Activated naive CD8-positive, alpha-beta T cell treated with anti-CD3 and anti-CD28 coated beads, Interleukin-2, amount 10 ng/mL, durations not matched to agents 7 days and 5 days (primary cell): Measurements from ENCODE around the gene PDP2. TPM values are rescaled to one million over a fixed set of nuclear protein-coding genes. Genes with fewer than 3 reads are reported as not detected.
"Not testable (repeated sequence)": the region's sequence is repeated elsewhere in the genome, so short reads cannot be mapped to it uniquely, and the experiment has no call there.

Source experiments
- ATAC-seq: fragments of 150-1000 bp; cut with Tn5 transposase; one replicate; pipeline ENCODE4 v1.10.0; 2021; ENCODE audit warnings: low read depth, moderate library complexity
- POLR2A ChIA-PET: fragments of 350-600 bp; sonication (Branson Sonifier 250); formaldehyde crosslinking; loops from one replicate; lab custom pipeline; 2021; ENCODE audit warnings: antibody characterized with exemption; lab: Charles Lee
- DNase-seq: peaks from one replicate; pipeline ENCODE4 v3.0.0; 2021
- H3K27ac Mint-ChIP-seq: one replicate; pipeline ENCODE4 v1.8.0; 2022; ENCODE audit warnings: mild to moderate bottlenecking, mixed read lengths
- H3K27me3 Mint-ChIP-seq: one replicate; pipeline ENCODE4 v1.8.0; 2022; ENCODE audit warnings: mild to moderate bottlenecking, moderate library complexity, mixed read lengths
- H3K36me3 Mint-ChIP-seq: one replicate; pipeline ENCODE4 v1.8.0; 2021; ENCODE audit warnings: mild to moderate bottlenecking, mixed read lengths
- H3K4me1 Mint-ChIP-seq: one replicate; pipeline ENCODE4 v1.8.0; 2021; ENCODE audit warnings: mixed read lengths
- H3K4me3 Mint-ChIP-seq: one replicate; pipeline ENCODE4 v1.8.0; 2022; ENCODE audit warnings: mild to moderate bottlenecking, moderate library complexity, mixed read lengths
- H3K9me3 Mint-ChIP-seq: one replicate; pipeline ENCODE4 v1.8.0; 2021; ENCODE audit warnings: mixed read lengths
- total RNA-seq, 2 experiments: library from RNA; stranded (reverse); gene quantifications; one replicate each; pipeline ENCODE4 v1.2.3, GENCODE V29; 2021

PDP2 gene
- total RNA-seq, 2 experiments from 2014 or later: 26.6 TPM

DNA sequence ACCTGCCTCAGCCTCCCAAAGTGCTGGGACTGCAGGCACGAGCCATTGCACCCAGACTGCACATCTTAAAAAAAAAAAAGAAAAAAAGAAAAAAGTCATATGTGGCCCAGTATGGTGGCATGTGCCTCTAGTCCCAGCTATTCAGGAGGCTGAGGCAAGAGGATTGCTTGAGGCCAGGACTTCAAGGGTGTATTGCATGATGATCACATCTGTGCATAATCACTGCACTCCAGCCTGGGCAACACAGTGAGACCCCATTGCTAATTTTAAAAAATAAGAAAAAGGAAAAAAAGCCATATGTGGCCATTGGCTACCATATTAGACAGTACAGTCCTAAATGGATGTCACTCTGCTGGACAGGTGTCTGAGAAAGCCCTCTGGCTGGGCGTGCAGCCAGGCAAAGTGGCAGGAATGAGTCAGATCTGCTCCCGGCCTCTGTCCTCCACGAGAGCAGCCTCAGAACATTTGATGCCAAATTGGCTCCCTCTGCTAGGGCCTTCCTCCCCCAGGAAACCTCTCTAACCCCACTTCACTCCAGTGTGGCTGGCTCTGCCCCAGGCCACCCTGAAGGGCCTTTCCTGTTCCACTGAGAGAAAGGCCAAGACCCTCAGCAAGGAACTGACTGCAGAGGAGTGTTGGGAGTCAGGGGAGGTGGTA lies 21.4 kb upstream of the PDP2 start:
- Mint-ChIP-seq H3K27ac (no peak overlapping the region), H3K4me3 (no peak overlapping the region), H3K4me1 (no peaks in the 10 kb centered on the region), H3K36me3 (no peaks in the 10 kb centered on the region), H3K27me3 (no peaks in the 10 kb centered on the region), H3K9me3 (no peaks in the 10 kb centered on the region)
- DNase-seq (no peak), ATAC-seq (no peak)
- POLR2A ChIA-PET: interaction anchor here (0.7 kb wide), 1 partner anchor 88 kb away, joined by 6 read pairs; no protein-coding TSS in a partner anchor

DNA sequence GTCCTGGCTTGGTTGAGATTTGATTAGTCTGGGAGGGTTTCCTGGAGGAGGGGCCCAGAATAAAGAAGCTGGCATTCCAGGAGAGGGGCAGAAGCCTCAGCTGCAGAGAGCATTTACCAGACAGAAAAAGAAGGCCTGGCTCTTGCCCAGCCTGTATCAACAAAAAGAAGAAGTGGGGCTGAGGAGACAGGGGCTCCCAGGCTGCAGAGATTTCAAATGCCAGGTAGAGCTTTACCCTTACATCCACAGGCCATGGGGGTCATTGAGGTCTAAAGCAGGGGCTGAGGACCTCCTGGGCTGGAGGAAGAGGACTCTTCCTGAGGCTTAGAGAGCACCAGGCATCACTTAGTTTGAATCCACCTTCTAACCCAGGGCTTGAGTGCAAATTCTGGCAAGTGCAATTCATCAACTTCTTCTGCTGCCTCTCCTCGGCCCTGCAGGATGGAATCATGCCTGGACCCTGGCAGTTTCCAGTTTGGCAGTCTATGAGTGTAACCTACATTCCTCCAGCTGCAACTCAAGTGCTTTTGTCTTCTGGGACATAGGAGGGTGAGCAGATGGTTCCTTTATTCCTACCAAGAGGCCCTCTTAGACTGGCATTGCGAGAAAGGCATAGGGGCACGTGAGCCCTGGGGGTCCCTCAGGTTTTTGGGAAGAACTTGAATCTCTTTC lies 20.8 kb upstream of the PDP2 start:
- no peak overlapping the region for H3K4me3 Mint-ChIP-seq
- no peak for ATAC-seq
- POLR2A ChIA-PET: no interaction called here
- no peaks in the 10 kb centered on the region for H3K9me3 Mint-ChIP-seq
- H3K36me3 Mint-ChIP-seq: no peaks in the 10 kb centered on the region
- no peak for DNase-seq
- no peak overlapping the region for H3K27ac Mint-ChIP-seq
- H3K27me3 Mint-ChIP-seq: no peaks in the 10 kb centered on the region
- H3K4me1 Mint-ChIP-seq: no peaks in the 10 kb centered on the region

DNA sequence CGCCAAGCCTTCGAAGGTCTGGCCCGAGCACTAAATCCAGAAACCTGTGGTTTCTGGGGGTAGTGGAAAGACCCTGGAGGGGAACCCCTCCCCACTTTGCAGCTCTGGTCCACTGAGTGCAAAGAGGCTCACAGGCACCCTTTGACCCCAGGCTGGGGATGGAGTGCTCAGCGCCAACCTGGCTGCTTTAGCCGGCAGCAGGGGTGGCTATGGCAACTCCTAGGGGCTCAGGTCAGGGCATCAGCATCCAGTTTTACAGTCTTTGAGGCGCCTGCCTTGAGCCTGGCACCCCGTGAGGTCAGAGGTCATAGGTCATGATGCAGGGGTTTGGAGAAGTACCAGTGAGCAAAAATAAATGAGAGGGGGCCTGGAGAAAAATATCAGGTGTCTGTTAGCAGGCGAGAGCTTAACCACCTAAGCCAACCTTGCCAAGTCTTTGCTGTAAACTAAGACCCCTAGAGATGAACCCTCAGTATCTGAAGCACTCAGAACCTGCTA lies 18.2 kb upstream of the PDP2 start:
- no peaks in the 10 kb centered on the region for H3K9me3 Mint-ChIP-seq
- DNase-seq (peak; percentile 15), ATAC-seq (no peak)
- H3K27me3 Mint-ChIP-seq: no peaks in the 10 kb centered on the region
- H3K4me1 Mint-ChIP-seq: no peaks in the 10 kb centered on the region
- no peak overlapping the region for H3K4me3 Mint-ChIP-seq
- no peaks in the 10 kb centered on the region for H3K36me3 Mint-ChIP-seq
- no peak overlapping the region for H3K27ac Mint-ChIP-seq
- POLR2A ChIA-PET: no interaction called here

DNA sequence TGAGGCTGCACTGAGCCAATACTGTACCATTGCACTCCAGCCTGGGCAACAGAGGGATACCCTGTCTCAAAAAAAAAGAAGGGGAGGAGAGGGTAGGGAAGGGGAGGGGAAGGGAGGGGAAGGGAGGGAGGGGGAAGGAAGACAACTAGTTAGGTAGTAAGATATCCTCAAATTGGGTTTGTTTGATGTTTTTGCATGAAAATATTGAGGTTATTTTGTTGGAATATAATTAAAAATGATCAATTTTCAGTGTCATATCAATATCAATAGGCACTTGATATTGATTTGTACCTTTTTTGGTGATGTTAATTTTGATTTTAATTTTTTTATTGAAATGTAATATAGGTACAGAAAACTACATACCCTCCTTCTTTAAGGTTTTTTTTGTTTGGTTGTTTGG lies 16.6 kb upstream of the PDP2 start:
- H3K9me3 Mint-ChIP-seq: no peaks in the 10 kb centered on the region
- DNase-seq (no peak), ATAC-seq (no peak)
- H3K4me3 Mint-ChIP-seq: no peak overlapping the region
- POLR2A ChIA-PET: no interaction called here
- no peak overlapping the region for H3K27ac Mint-ChIP-seq
- H3K4me1 Mint-ChIP-seq: peaks cover 1% of the 10 kb centered on the region
- peaks cover 2% of the 10 kb centered on the region for H3K27me3 Mint-ChIP-seq
- H3K36me3 Mint-ChIP-seq: no peaks in the 10 kb centered on the region

DNA sequence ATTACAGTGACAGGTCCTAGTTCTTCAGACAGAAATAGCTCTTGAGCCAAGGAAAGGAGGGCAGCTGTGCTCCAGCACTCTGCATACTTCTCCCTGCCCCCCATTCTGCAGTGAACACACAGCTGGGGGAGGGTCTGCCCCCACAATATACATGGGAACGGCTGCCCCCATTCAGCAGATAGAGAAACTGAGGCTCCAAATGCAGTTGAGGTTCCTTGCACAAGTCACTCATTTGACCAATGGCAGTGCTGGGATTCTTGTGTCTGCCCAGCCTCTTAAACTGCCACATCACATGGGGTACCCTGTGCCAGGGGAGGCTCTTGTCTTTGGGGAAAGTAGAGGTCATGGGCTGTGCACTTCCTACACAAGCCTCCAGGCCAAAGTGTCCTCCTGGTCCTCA lies 10.9 kb upstream of the PDP2 start:
- H3K4me1 Mint-ChIP-seq: peaks cover 18% of the 10 kb centered on the region
- H3K36me3 Mint-ChIP-seq: no peaks in the 10 kb centered on the region
- ATAC-seq (no peak), DNase-seq (no peak)
- H3K9me3 Mint-ChIP-seq: no peaks in the 10 kb centered on the region
- no peak overlapping the region for H3K27ac Mint-ChIP-seq
- no peak overlapping the region for H3K4me3 Mint-ChIP-seq
- H3K27me3 Mint-ChIP-seq: peaks cover 2% of the 10 kb centered on the region
- POLR2A ChIA-PET: interaction anchor here (1.6 to 4.2 kb wide), 2 partner anchors 11 to 39 kb away, joined by 3 to 39 read pairs; partner anchors contain the start of genes NAE1 and PDP2

DNA sequence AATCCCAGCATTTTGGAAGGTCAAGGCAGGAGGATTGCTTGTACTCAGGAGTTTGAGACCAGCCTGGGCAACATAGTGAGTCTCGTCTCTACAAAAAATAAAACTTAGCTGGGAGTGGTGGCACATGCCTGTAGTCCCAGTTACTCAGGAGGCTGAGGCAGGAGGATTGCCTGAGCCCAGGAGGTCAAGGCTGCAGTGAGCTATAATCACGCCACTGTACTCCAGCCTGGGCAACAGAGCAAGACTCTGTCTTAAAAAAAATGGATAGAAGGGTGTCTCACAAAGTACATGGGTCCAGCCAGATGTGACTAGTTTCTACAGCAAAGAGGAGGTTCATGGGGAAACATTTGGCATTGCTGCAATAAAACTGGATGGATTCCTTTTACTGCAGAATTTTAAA lies 9.0 kb upstream of the PDP2 start:
- POLR2A ChIA-PET: interaction anchor here (0.8 to 1.5 kb wide), 2 partner anchors 41 to 457 kb away, joined by 4 read pairs; partner anchors contain the start of gene NAE1
- not testable (repeated sequence) for H3K27ac Mint-ChIP-seq, H3K4me3 Mint-ChIP-seq, DNase-seq, H3K27me3 Mint-ChIP-seq, H3K9me3 Mint-ChIP-seq, ATAC-seq, H3K36me3 Mint-ChIP-seq
- H3K4me1 Mint-ChIP-seq: peaks cover 22% of the 10 kb centered on the region

DNA sequence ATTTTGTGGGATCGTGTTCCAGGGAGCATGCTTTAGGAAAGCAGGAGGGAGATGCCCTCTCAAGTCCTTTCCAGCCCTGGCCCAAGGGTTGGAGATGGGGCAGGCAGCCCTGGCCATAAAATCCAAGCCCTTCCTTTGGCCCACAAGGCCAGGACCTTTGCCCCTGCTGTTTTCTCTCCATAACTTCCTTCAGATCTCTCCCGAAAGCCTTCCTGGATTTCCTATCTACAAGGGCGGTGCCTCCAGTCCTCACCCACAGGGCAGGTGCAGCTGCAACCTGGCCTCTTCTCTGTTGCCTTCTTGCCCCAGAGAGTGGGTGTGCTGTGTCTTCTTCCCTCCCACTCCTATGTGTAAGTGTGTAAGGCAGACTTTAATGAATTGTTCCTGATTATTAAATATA lies 8.5 kb upstream of the PDP2 start:
- no peak overlapping the region for H3K4me3 Mint-ChIP-seq
- H3K27ac Mint-ChIP-seq: no peak overlapping the region
- no peaks in the 10 kb centered on the region for H3K36me3 Mint-ChIP-seq
- peaks cover 2% of the 10 kb centered on the region for H3K27me3 Mint-ChIP-seq
- H3K4me1 Mint-ChIP-seq: peaks cover 22% of the 10 kb centered on the region
- POLR2A ChIA-PET: interaction anchor here (0.6 to 1.7 kb wide), 4 partner anchors 10 to 516 kb away, joined by 3 to 16 read pairs (median 5); partner anchors contain the start of gene NAE1
- no peaks in the 10 kb centered on the region for H3K9me3 Mint-ChIP-seq
- no peak for ATAC-seq
- DNase-seq: no peak

DNA sequence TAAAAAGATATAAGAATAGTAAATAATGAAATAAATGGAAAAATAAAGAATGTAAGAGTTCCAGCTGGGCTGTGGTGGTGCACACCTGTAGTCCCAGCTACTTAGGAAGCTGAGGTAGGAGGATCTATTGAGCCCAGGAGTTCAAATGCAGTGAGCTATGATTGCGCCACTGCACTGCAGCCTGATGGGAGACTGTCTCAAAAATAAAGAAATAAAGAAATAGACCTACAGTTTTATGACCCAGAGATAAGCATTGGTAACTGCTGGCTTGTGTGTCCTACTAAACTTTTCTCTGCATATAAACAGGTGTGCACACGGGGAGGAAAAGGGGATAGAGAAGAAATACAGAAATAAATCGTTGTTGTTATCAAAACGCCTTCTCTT lies 7.8 kb upstream of the PDP2 start:
- Mint-ChIP-seq H3K36me3 (no peaks in the 10 kb centered on the region), H3K9me3 (no peaks in the 10 kb centered on the region), H3K4me3 (peak overlapping the region; percentile 83), H3K27ac (peak overlapping the region; percentile 93), H3K27me3 (peaks cover 2% of the 10 kb centered on the region), H3K4me1 (peaks cover 22% of the 10 kb centered on the region)
- DNase-seq (no peak), ATAC-seq (no peak)
- POLR2A ChIA-PET: interaction anchor here (0.6 to 1.7 kb wide), 10 partner anchors 9 to 517 kb away, joined by 3 to 16 read pairs (median 4); partner anchors contain the start of genes CMTM3 and NAE1

DNA sequence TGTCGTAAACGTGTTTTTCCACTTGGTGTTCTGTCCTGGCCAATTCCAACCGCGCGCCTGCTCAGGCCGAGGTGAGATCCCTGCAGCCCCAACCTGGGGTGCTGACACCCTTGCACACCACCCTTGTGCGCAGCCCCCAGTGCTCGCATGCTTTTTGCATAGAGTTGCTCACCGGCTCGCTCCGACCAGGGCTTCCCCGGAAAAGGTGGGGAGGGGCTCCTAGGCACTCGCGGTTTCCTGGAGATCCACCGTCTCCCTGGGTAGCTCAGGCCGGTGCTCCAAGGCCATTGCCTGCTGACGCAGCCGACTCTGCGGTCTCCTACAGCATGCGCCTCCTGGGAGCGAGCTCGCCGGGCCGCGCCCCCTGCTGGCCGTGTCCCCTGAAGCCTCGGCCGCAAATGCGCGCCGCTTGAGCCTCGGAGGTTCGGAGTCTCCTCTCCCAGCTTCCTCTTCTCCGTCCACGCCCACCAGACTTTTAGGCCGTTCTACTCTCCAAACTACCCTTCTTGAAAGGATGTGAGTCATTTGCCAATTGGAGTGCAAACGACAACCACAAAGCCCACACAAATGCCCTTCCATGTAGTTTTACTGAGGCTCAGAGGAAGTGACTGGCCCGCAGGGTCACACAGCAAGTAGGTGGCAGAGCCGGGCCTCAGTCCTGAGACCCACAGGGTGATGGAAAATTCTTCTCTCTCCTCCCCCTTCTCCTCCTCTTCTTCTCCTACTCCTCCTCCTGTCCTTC lies 7.2 kb upstream of the PDP2 start:
- DNase-seq: peak; percentile 96
- peaks cover 26% of the 10 kb centered on the region for H3K4me1 Mint-ChIP-seq
- peak; percentile 92 for ATAC-seq
- POLR2A ChIA-PET: interaction anchor here (0.6 to 1.7 kb wide), 9 partner anchors 8 to 327 kb away, joined by 3 to 16 read pairs (median 4); partner anchors contain the start of genes CMTM3 and NAE1
- H3K27me3 Mint-ChIP-seq: no peaks in the 10 kb centered on the region
- H3K27ac Mint-ChIP-seq: peak overlapping the region; percentile 93
- H3K4me3 Mint-ChIP-seq: peak overlapping the region; percentile 83
- H3K36me3 Mint-ChIP-seq: no peaks in the 10 kb centered on the region
- H3K9me3 Mint-ChIP-seq: no peaks in the 10 kb centered on the region

DNA sequence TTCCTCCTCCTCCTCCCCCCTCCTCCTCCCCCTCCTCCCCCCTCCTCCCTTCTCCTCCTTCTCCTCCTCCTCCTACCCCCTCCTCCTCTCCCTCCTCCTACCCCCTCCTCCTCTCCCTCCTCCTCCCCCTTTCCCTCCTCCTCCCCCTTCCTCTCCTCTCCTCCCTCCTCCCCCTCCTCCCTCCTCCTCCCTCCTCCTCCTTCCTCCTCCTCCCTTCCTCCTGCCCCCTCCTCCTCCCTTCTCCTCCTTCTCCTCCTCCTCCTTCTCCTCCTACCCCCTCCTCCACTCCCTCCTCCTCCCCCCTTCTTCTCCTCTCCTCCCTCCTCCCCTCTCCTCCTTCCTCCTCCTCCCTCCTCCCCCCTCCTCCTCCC lies 6.6 kb upstream of the PDP2 start:
- POLR2A ChIA-PET: interaction anchor here (0.9 to 1.7 kb wide), 4 partner anchors 43 to 277 kb away, joined by 3 to 16 read pairs (median 6); partner anchors contain the start of genes CMTM3 and NAE1
- Mint-ChIP-seq H3K9me3 (no peaks in the 10 kb centered on the region), H3K36me3 (no peaks in the 10 kb centered on the region), H3K27me3 (no peaks in the 10 kb centered on the region), H3K4me1 (peaks cover 31% of the 10 kb centered on the region), H3K27ac (peak overlapping the region; percentile 96), H3K4me3 (peak overlapping the region; percentile 83)
- ATAC-seq (no peak), DNase-seq (no peak)

DNA sequence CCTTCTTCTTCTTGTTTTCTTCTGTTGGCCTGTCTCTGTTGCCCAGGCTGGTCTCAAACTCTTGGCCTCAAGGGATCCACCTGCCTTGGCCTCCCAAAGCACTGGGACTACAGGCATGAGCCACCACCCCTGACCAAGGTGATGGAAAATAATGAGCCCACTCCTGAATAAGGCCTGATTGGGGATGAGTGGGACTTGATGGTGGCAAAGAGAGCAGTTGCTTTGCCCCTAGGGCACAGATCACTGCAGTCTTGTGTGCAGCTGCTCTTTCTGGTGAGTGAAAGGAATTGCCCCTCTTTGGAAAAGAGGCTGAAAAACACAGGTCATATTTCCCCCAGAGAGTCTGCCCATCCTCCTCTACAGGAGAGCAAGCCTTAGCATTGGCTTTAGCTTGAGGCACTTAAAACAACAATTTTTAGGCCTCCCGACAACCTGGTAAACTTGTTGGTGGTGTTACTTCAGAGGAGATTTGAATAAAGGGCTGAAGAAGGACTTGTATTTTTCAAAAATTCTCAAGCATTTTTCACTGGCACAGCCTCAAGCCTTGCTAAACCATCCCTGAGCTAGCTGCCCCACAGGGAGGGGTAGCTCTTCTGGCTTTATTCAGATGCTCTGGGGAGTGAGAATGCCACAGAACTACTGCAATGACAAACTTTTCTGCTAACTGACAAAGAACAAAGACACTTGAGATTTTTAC lies 6.1 kb upstream of the PDP2 start:
- Mint-ChIP-seq H3K27me3 (no peaks in the 10 kb centered on the region), H3K27ac (peak overlapping the region; percentile 96), H3K4me1 (peaks cover 32% of the 10 kb centered on the region), H3K4me3 (peak overlapping the region; percentile 65), H3K9me3 (no peaks in the 10 kb centered on the region), H3K36me3 (no peaks in the 10 kb centered on the region)
- peak; percentile 54 for DNase-seq
- no peak for ATAC-seq
- POLR2A ChIA-PET: interaction anchor here (0.6 to 1.5 kb wide), 4 partner anchors 44 to 451 kb away, joined by 3 to 7 read pairs (median 4); partner anchors contain the start of genes DYNC1LI2 and NAE1

DNA sequence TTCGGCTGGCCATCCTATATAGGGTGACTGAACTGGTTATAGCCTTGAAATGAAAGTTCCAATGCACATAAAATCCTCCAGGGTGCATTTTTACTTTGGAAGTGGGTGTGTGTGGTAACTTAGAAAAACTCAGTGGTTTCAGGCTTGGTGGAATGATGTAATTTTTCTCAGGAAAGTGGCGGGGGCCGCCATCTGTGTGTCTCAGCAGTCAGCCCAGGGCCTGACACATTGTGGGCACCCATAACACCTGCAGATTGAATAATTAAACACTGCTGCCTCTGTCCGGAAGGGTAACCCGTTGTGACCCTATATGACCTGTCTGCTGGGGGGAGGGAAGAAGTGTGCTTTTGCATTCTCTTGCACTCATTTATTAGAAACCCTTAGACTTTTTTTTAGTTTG lies 2.2 kb upstream of the PDP2 start:
- POLR2A ChIA-PET: no interaction called here
- no peak for ATAC-seq
- peak overlapping the region; percentile 28 for H3K4me3 Mint-ChIP-seq

More for the DNA sequence above, 2.2 kb upstream of the PDP2 start:
- no peaks in the 10 kb centered on the region for H3K27me3 Mint-ChIP-seq
- H3K36me3 Mint-ChIP-seq: peaks cover 2% of the 10 kb centered on the region
- H3K4me1 Mint-ChIP-seq: peaks cover 40% of the 10 kb centered on the region
- no peak for DNase-seq
- H3K27ac Mint-ChIP-seq: peak overlapping the region; percentile 24
- H3K9me3 Mint-ChIP-seq: no peaks in the 10 kb centered on the region
